ENCODE results near the gene ZC3H7A. TPM values are rescaled to one million over a fixed set of nuclear protein-coding genes. Genes with fewer than 3 reads are reported as not detected.
"Not testable (repeated sequence)": the region's sequence is repeated elsewhere in the genome, so short reads cannot be mapped to it uniquely, and the experiment has no call there.

ZC3H7A gene
- total and polyA plus RNA-seq, 2 of the 4 experiments (the other 2 are of a cell fraction), result 22.2 to 53.9 TPM

DNA sequence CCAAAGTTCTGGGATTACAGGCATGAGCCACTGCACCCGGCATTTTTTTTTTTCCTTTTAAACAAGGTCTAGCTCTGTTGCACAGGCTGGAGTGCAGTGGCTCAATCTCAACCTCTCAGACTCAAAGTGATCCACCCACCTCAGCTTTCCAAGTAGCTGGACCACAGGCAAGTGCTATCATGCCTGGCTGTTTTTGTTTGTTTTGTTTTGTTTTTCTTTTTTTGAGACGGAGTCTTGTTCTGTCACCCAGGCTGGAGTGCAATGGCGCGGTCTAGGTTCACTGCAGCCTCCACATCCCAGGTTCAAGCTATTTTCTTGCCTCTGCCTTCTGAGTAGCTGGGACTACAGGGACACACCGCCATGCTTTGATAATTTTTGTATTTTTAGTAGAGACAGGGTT, 19.1 kb upstream of the ZC3H7A start:
- no peak overlapping the region for H3K14ac ChIP-seq (replicated peaks; ENCODE audit: low read depth, low read length)
- POLR2A ChIA-PET (ENCODE audit: unreplicated experiment), result no interaction called here
- ATAC-seq (ENCODE audit: low read depth), result no peak
- intact Hi-C loops (cut with micrococcal nuclease), result loop anchor here (10.0 kb wide), 1 partner anchor 171 kb away; no protein-coding TSS in a partner anchor
- no peak overlapping the region for H3K56ac ChIP-seq (ENCODE audit: extremely low read depth, insufficient read depth, low read length)
- no peak overlapping the region for H2BK120ac ChIP-seq (ENCODE audit: low read depth, low read length)
- no peak overlapping the region for H3K4me2 ChIP-seq (ENCODE audit: low read depth, low read length)
- no peaks in the 10 kb centered on the region for H3K9me1 ChIP-seq (ENCODE audit: insufficient read depth, low read length)
- no peak overlapping the region for H3K4me3 ChIP-seq (ENCODE audit: insufficient read depth, low read depth, low read length)
- no peak overlapping the region for H3K18ac ChIP-seq (ENCODE audit: low read depth, low read length)
- no peak overlapping the region for H4K91ac ChIP-seq (ENCODE audit: insufficient read depth, low read depth, low read length)
- H4K20me1 ChIP-seq (ENCODE audit: insufficient read depth, low read length), result no peaks in the 10 kb centered on the region
- H2AK9ac ChIP-seq (replicated peaks; ENCODE audit: low read depth, low read length, poor library complexity), result no peak overlapping the region
- no peaks in the 10 kb centered on the region for H3K4me1 ChIP-seq (ENCODE audit: control insufficient read depth, insufficient read depth, low read length)
- no peak overlapping the region for H3K27ac ChIP-seq (ENCODE audit: insufficient read depth, low read length)
- TF ChIP-seq POLR2A (IDR thresholded peaks at IDR 0.05; ENCODE audit: low read depth, low read length), result no peak
- no peak for TF ChIP-seq SMC3 (IDR thresholded peaks at IDR 0.05; ENCODE audit: low read depth, low read length)
- no peak for TF ChIP-seq FOS (IDR thresholded peaks at IDR 0.05; ENCODE audit: low read depth, low read length)
- TF ChIP-seq RAD21 (IDR thresholded peaks at IDR 0.05; ENCODE audit: low read length), result no peak
- TF ChIP-seq CEBPB (IDR thresholded peaks at IDR 0.05; ENCODE audit: low read depth, low read length), result no peak
- TF ChIP-seq BHLHE40 (IDR thresholded peaks at IDR 0.05; ENCODE audit: low read depth, low read length), result no peak
- no peak for TF ChIP-seq CHD1 (IDR thresholded peaks at IDR 0.05; ENCODE audit: low read depth, low read length)
- TF ChIP-seq RFX5 (IDR thresholded peaks at IDR 0.05; ENCODE audit: low read depth, low read length), result no peak
- no peak for TF ChIP-seq NFE2L2 (IDR thresholded peaks at IDR 0.05; ENCODE audit: low read depth, low read length)
- no peak overlapping the region for H4K8ac ChIP-seq (ENCODE audit: low read depth in 2 of 2, low read length in 2 of 2)
- DNase-seq, result no peak
- H2BK5ac ChIP-seq (ENCODE audit: low read depth, low read length, poor library complexity, severe bottlenecking), result no peak overlapping the region
- no peak overlapping the region for H2BK20ac ChIP-seq (ENCODE audit: low read depth, low read length)
- H3K27me3 ChIP-seq (ENCODE audit: control insufficient read depth, insufficient read depth, low read length), result no peaks in the 10 kb centered on the region
- CTCF ChIA-PET, result no interaction called here
- no peak overlapping the region for H3K4ac ChIP-seq (ENCODE audit: low read depth, low read length)
- H3K23ac ChIP-seq (ENCODE audit: low read depth, low read length), result no peak overlapping the region
- dilution Hi-C loops (cut with HindIII; ENCODE audit: low sequenced_read_pairs, unreplicated experiment), result no loop called here
- no peak overlapping the region for H3K9ac ChIP-seq (ENCODE audit: low read depth, low read length)
- in situ Hi-C loops (cut with MboI; ENCODE audit: low sequenced_read_pairs), result loop anchor here (10.0 to 25.0 kb wide), 2 partner anchors 411 to 854 kb away; no protein-coding TSS in a partner anchor
- no TSS peak for BruUV-seq (replicated peaks)
- H3K9me3 ChIP-seq (ENCODE audit: control insufficient read depth, insufficient read depth, low read length), result no peaks in the 10 kb centered on the region
- H4K5ac ChIP-seq (ENCODE audit: low read depth, low read length), result no peak overlapping the region
- no peak overlapping the region for H2AK5ac ChIP-seq (ENCODE audit: low read depth, low read length)
- H3K79me1 ChIP-seq (ENCODE audit: low read depth in 1 of 2, low read length in 2 of 2), result no peaks in the 10 kb centered on the region
- no peak overlapping the region for H2AFZ ChIP-seq (replicated peaks; ENCODE audit: low read length, poor library complexity)
- H2BK15ac ChIP-seq (ENCODE audit: low read depth, low read length), result no peak overlapping the region
- WGBS, 2 experiments (ENCODE audit: extremely low coverage in 2 of 2, insufficient read length in 1 of 2), result 80% methylated on average over 1 of the region's 5 CpGs; no CpG with 5 or more reads in 1 of the 2 experiments
- H3K36me3 ChIP-seq (ENCODE audit: control insufficient read depth, insufficient read depth, low read length), result no peaks in the 10 kb centered on the region

DNA sequence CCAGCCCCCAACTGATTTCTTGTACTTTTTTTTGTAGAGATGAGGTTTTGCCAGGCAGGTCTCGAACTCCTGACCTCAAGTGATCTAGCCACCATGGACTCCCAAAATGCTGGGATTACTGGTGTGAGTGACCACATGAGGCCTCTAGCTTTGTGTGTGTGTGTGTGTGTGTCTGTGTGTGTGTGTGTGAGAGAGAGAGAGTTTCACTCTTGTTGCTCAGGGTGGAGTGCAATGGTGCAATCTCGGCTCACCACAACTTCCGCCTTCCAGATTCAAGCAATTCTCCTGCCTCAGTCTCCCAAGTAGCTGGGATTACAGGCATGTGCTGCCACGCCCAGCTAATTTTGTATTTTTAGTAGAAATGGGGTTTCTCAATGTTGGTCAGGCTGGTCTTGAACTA, 17.7 kb upstream of the ZC3H7A start:
- H3K56ac ChIP-seq (ENCODE audit: extremely low read depth, insufficient read depth, low read length); H3K27ac ChIP-seq (ENCODE audit: insufficient read depth, low read length); H3K18ac ChIP-seq (ENCODE audit: low read depth, low read length); H3K27me3 ChIP-seq (ENCODE audit: control insufficient read depth, insufficient read depth, low read length); H2BK20ac ChIP-seq (ENCODE audit: low read depth, low read length); H3K79me1 ChIP-seq (ENCODE audit: low read depth in 1 of 2, low read length in 2 of 2); dilution Hi-C loops (cut with HindIII; ENCODE audit: low sequenced_read_pairs, unreplicated experiment); H2BK5ac ChIP-seq (ENCODE audit: low read depth, low read length, poor library complexity, severe bottlenecking); H2BK120ac ChIP-seq (ENCODE audit: low read depth, low read length); H3K23ac ChIP-seq (ENCODE audit: low read depth, low read length); H4K91ac ChIP-seq (ENCODE audit: insufficient read depth, low read depth, low read length); H4K20me1 ChIP-seq (ENCODE audit: insufficient read depth, low read length); BruUV-seq (replicated peaks); H3K9ac ChIP-seq (ENCODE audit: low read depth, low read length); H3K4me3 ChIP-seq (ENCODE audit: insufficient read depth, low read depth, low read length); H3K4ac ChIP-seq (ENCODE audit: low read depth, low read length); H2AFZ ChIP-seq (replicated peaks; ENCODE audit: low read length, poor library complexity); H4K8ac ChIP-seq (ENCODE audit: low read depth in 2 of 2, low read length in 2 of 2); H3K9me3 ChIP-seq (ENCODE audit: control insufficient read depth, insufficient read depth, low read length); H2AK9ac ChIP-seq (replicated peaks; ENCODE audit: low read depth, low read length, poor library complexity); POLR2A ChIA-PET (ENCODE audit: unreplicated experiment); H3K4me2 ChIP-seq (ENCODE audit: low read depth, low read length); H3K9me1 ChIP-seq (ENCODE audit: insufficient read depth, low read length); H2BK15ac ChIP-seq (ENCODE audit: low read depth, low read length); H2AK5ac ChIP-seq (ENCODE audit: low read depth, low read length); H3K36me3 ChIP-seq (ENCODE audit: control insufficient read depth, insufficient read depth, low read length); H4K5ac ChIP-seq (ENCODE audit: low read depth, low read length); DNase-seq; ATAC-seq (ENCODE audit: low read depth); H3K14ac ChIP-seq (replicated peaks; ENCODE audit: low read depth, low read length); H3K4me1 ChIP-seq (ENCODE audit: control insufficient read depth, insufficient read depth, low read length): not testable (repeated sequence)
- in situ Hi-C loops (cut with MboI; ENCODE audit: low sequenced_read_pairs), result loop anchor here (10.0 to 25.0 kb wide), 2 partner anchors 410 to 852 kb away; no protein-coding TSS in a partner anchor
- no CpG with 5 or more reads among the region's 4 CpGs for WGBS, 2 experiments (ENCODE audit: extremely low coverage in 2 of 2, insufficient read length in 1 of 2)
- CTCF ChIA-PET, result interaction anchor here (0.6 kb wide), 1 partner anchor 47 kb away, joined by 3 read pairs; no protein-coding TSS in a partner anchor
- intact Hi-C loops (cut with micrococcal nuclease), result loop anchor here (5.0 to 10.0 kb wide), 2 partner anchors 170 to 407 kb away; no protein-coding TSS in a partner anchor

Measured in IMR-90 (cell line).